SU-DHL-6 (cell line): ENCODE measurements around the gene FYB1.

ENCODE experiments used
- H2AFZ ChIP-seq: fragments of 200-600 bp; sonication (generic); 2 replicates; pipeline ENCODE4 v1.6.1; 2014; ENCODE audit warnings: low read depth, mild to moderate bottlenecking, moderate library complexity, mixed read lengths, antibody characterized with exemption, low read length; ENCODE audit not compliant: severe bottlenecking
- H3F3A ChIP-seq: fragments of 200-600 bp; shearing (Covaris generic); 2 replicates; pipeline ENCODE4 v1.6.0; 2016; ENCODE audit warnings: antibody characterized with exemption, mild to moderate bottlenecking; ENCODE audit not compliant: insufficient read depth
- H3K27ac ChIP-seq: fragments of 200-600 bp; sonication (generic); 2 replicates; pipeline ENCODE4 v1.5.1; 2016; ENCODE audit warnings: low read depth, mild to moderate bottlenecking, low read length, moderate library complexity, mixed read lengths
- H3K27me3 ChIP-seq: fragments of 200-600 bp; sonication (generic), shearing (Covaris generic); 2 replicates; pipeline ENCODE4 v1.6.0; 2014; ENCODE audit warnings: mild to moderate bottlenecking, low read length
- H3K36me3 ChIP-seq: fragments of 200-600 bp; sonication (generic); 2 replicates; pipeline ENCODE4 v1.6.1; 2014; ENCODE audit warnings: mild to moderate bottlenecking, low read length, mixed read lengths
- H3K4me2 ChIP-seq: fragments of 300-600, 200-600 bp; shearing (Covaris generic), sonication (generic); 2 replicates; pipeline ENCODE4 v1.6.0; 2014; ENCODE audit warnings: low read length, low read depth, mild to moderate bottlenecking; ENCODE audit not compliant: poor library complexity, severe bottlenecking
- H3K4me3 ChIP-seq: fragments of 200-600 bp; sonication (generic); 2 replicates; pipeline ENCODE4 v1.5.1; 2014; ENCODE audit warnings: antibody characterized with exemption, low read length, mild to moderate bottlenecking, mixed read lengths; ENCODE audit not compliant: insufficient read depth, poor library complexity, severe bottlenecking
- H3K79me2 ChIP-seq: fragments of 200-600 bp; sonication (generic); 2 replicates; pipeline ENCODE4 v1.6.1; 2014; ENCODE audit warnings: mild to moderate bottlenecking, low read length, moderate library complexity; ENCODE audit not compliant: insufficient read depth
- H3K9ac ChIP-seq: fragments of 200-600 bp; sonication (generic); 2 replicates; pipeline ENCODE4 v1.7.0; 2014; ENCODE audit warnings: mild to moderate bottlenecking, low read length
- H3K9me2 ChIP-seq: fragments of 200-600 bp; sonication (generic); replicated peaks from 2 replicates; pipeline ENCODE4 v1.6.1; 2014; ENCODE audit warnings: low read length; ENCODE audit not compliant: insufficient read depth
- H3K9me3 ChIP-seq: fragments of 200-600 bp; sonication (generic); 2 replicates; pipeline ENCODE4 v1.6.1; 2014; ENCODE audit warnings: low read length, mixed read lengths; ENCODE audit not compliant: insufficient read depth
- H4K20me1 ChIP-seq: fragments of 200-600 bp; sonication (generic); 2 replicates; pipeline ENCODE4 v1.6.1; 2014; ENCODE audit warnings: low read depth, mild to moderate bottlenecking, antibody characterized with exemption, low read length, moderate library complexity, mixed read lengths
- EZH2phosphoT487 ChIP-seq: fragments of 200-600 bp; sonication (generic), shearing (Covaris generic); conservative IDR thresholded peaks from 2 replicates; pipeline ENCODE4 v1.6.1; 2018; ENCODE audit warnings: mild to moderate bottlenecking, antibody characterized with exemption, low read length, moderate library complexity, mixed read lengths
- TF ChIP-seq, protein P1 (sequence below): fragments of 200-600 bp; sonication (generic); IDR thresholded peaks from one replicate; pipeline ENCODE4 v1.5.1; 2017; ENCODE audit warnings: antibody characterized with exemption, mild to moderate bottlenecking, low read length, moderate library complexity; ENCODE audit not compliant: insufficient read depth, poor library complexity, severe bottlenecking

The FYB1 gene

DNA sequence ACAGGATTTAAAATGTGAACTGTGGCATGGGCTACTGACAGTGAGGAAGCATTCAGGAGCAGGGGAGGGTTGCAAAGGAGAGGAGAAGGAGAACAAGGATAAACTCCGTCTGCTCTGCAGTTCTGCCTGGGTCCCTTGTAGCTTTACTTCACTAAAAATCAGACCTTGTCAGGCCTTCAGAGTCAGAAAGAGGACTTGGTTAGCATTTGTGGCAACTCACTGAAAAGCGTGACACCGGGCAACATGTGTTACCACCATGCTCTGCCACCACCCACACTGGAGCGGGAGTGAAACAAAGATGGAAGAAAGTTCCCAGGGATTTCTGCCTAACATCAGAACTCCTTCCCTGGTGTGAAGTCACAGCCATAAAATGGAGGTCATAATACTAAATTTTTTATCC is 19.3 kb downstream of the FYB1 start:
- TF ChIP-seq, protein P1, sequence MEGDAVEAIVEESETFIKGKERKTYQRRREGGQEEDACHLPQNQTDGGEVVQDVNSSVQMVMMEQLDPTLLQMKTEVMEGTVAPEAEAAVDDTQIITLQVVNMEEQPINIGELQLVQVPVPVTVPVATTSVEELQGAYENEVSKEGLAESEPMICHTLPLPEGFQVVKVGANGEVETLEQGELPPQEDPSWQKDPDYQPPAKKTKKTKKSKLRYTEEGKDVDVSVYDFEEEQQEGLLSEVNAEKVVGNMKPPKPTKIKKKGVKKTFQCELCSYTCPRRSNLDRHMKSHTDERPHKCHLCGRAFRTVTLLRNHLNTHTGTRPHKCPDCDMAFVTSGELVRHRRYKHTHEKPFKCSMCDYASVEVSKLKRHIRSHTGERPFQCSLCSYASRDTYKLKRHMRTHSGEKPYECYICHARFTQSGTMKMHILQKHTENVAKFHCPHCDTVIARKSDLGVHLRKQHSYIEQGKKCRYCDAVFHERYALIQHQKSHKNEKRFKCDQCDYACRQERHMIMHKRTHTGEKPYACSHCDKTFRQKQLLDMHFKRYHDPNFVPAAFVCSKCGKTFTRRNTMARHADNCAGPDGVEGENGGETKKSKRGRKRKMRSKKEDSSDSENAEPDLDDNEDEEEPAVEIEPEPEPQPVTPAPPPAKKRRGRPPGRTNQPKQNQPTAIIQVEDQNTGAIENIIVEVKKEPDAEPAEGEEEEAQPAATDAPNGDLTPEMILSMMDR, result no peak
- no peak for TF ChIP-seq EZH2phosphoT487
- H3K9me3 ChIP-seq, result no peaks in the 10 kb centered on the region
- no peaks in the 10 kb centered on the region for H3K79me2 ChIP-seq
- no peaks in the 10 kb centered on the region for H4K20me1 ChIP-seq
- H3K4me2 ChIP-seq, result no peak overlapping the region
- H3K27me3 ChIP-seq, result no peaks in the 10 kb centered on the region
- H3F3A ChIP-seq, result no peaks in the 10 kb centered on the region
- H3K27ac ChIP-seq, result no peak overlapping the region
- no peak overlapping the region for H2AFZ ChIP-seq
- no peak overlapping the region for H3K4me3 ChIP-seq
- no peak overlapping the region for H3K9ac ChIP-seq
- H3K9me2 ChIP-seq, result no peaks in the 10 kb centered on the region
- H3K36me3 ChIP-seq, result no peaks in the 10 kb centered on the region

DNA sequence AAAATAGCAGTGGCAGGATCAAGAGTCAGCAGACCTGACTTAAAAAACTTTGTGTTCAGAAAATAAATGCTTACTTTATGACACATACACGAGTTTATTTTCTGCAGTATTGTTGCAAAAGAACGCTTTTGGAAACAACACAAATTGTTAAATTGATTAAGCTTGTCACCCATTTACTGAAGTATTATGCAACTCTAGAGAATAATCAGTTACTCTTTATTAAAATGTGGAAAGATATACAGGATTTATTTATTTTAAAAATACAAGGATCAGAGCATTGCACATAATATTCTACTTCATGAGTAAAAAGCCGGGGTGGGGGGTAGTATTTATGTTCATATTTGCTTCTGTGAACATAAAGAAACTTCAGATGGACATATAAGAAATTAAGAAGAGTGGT is 20.0 kb downstream of the FYB1 start:
- H3K79me2 ChIP-seq, result no peaks in the 10 kb centered on the region
- H3F3A ChIP-seq, result no peaks in the 10 kb centered on the region
- no peak overlapping the region for H3K9ac ChIP-seq

DNA sequence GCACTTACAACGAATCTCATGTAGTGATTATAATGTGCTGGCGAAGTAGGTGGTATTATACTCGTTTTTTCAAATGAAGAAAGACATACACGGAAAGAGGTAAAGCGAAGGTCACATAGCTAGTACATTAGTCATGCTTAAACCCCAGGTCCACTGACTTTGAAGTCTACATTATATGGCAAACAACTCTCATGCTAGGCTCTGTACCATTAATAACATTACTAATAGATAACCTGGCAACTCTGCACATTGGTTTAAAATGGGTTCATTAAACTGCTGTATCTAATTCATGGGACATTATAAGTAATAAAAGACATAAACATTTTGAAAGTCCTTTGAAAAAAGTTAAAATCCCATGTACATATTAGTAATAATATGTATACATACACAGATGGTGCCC is 21.2 kb downstream of the FYB1 start:
- no peak for TF ChIP-seq EZH2phosphoT487
- TF ChIP-seq, protein P1, result no peak

More for the DNA sequence above, 20.0 kb downstream of the FYB1 start:
- Histone ChIP-seq H3K9me3 (no peaks in the 10 kb centered on the region), H3K9me2 (no peaks in the 10 kb centered on the region), H3K27me3 (no peaks in the 10 kb centered on the region), H2AFZ (no peak overlapping the region), H3K36me3 (no peaks in the 10 kb centered on the region), H3K4me3 (no peak overlapping the region), H4K20me1 (no peaks in the 10 kb centered on the region), H3K4me2 (no peak overlapping the region), H3K27ac (no peak overlapping the region)
- TF ChIP-seq, protein P1, result no peak
- TF ChIP-seq EZH2phosphoT487, result no peak

More for the DNA sequence above, 21.2 kb downstream of the FYB1 start:
- Histone ChIP-seq H4K20me1 (no peaks in the 10 kb centered on the region), H3K9me2 (no peaks in the 10 kb centered on the region), H3K9ac (no peak overlapping the region), H3K27me3 (no peaks in the 10 kb centered on the region), H3K4me2 (no peak overlapping the region), H3K36me3 (no peaks in the 10 kb centered on the region), H3K9me3 (no peaks in the 10 kb centered on the region), H3K79me2 (no peaks in the 10 kb centered on the region), H3F3A (no peaks in the 10 kb centered on the region), H2AFZ (no peak overlapping the region), H3K4me3 (no peak overlapping the region), H3K27ac (no peak overlapping the region)
